Peyer's patch (tissue), 4 donors: Measurements from ENCODE around the gene DROSHA. TPM values are rescaled to one million over a fixed set of nuclear protein-coding genes. Genes with fewer than 3 reads are reported as not detected.

Experiments
- DNase-seq, 3 donors: peaks; one replicate each; pipeline ENCODE4 v3.0.0-alpha.2; 2017 to 2019
- H3K27ac ChIP-seq, 4 donors: fragments of 200-600 bp; sonication (generic); one replicate each; pipeline ENCODE4 v1.5.1; 2016 to 2019
- H3K27me3 ChIP-seq, 2 donors: fragments of 200-600 bp; sonication (generic); one replicate each; pipeline ENCODE4 v1.5.1; 2019
- H3K36me3 ChIP-seq, 3 donors: fragments of 200-600 bp; sonication (generic); one replicate each; pipeline ENCODE4 v1.5.1; 2016 to 2019
- H3K4me1 ChIP-seq, 4 donors: fragments of 200-600 bp; sonication (generic); one replicate each; pipeline ENCODE4 v1.5.1; 2016 to 2019
- H3K4me3 ChIP-seq, 4 donors: fragments of 200-600 bp; sonication (generic); 1 replicate in 3 of 4; 2 replicates in 1 of 4; pipeline ENCODE4 v1.5.1; 2016 to 2019; ENCODE audit warnings: mild to moderate bottlenecking in 1 of 4
- H3K9me3 ChIP-seq, 4 donors: fragments of 200-600 bp; sonication (generic); one replicate each; pipeline ENCODE4 v1.5.1; 2016 to 2019; ENCODE audit warnings: mild to moderate bottlenecking in 1 of 4
- CTCF ChIP-seq, 6 experiments: fragments of 450-650 bp in 4 of 6; fragments of 200-600 bp in 2 of 6; sonication (generic) in 1 of 6; IDR thresholded peaks; one replicate each; pipeline ENCODE4 v1.5.1; 2017 to 2019; ENCODE audit warnings: antibody characterized with exemption in 6 of 6, mild to moderate bottlenecking in 3 of 6, moderate library complexity in 1 of 6
- POLR2A ChIP-seq, 2 donors: fragments of 450-650 bp; IDR thresholded peaks; one replicate each; pipeline ENCODE4 v1.5.1; 2017; ENCODE audit warnings: antibody characterized with exemption in 2 of 2, mild to moderate bottlenecking in 2 of 2, moderate library complexity in 2 of 2
- total RNA-seq, 4 donors: library from RNA; depleted of rRNA; stranded (reverse); fragments of >200 nt; gene quantifications; one replicate each; pipeline ENCODE4 v1.1.0, GENCODE V29; 2016

The DROSHA gene
- total RNA-seq, 4 donors from 2014 or later = 41.9 to 142 (median 59.0) TPM

- H3K9me3 ChIP-seq = no peaks in the 10 kb centered on the region
- no peaks in the 10 kb centered on the region for H3K36me3 ChIP-seq
- no peak for TF ChIP-seq POLR2A (IDR thresholded peaks at IDR 0.05)
- no peak for TF ChIP-seq CTCF (IDR thresholded peaks at IDR 0.05)
- DNase-seq = no peak
- no peaks in the 10 kb centered on the region for H3K27me3 ChIP-seq
- no peaks in the 10 kb centered on the region for H3K4me1 ChIP-seq
- H3K27ac ChIP-seq = no peak overlapping the region
- no peak overlapping the region for H3K4me3 ChIP-seq
Observed at GRCh38 chr5:31383734-31384133, 148.2 kb downstream of the DROSHA start.

- Histone ChIP-seq H3K27ac (no peak overlapping the region), H3K27me3 (no peaks in the 10 kb centered on the region), H3K4me3 (no peak overlapping the region), H3K36me3 (no peaks in the 10 kb centered on the region), H3K9me3 (no peaks in the 10 kb centered on the region), H3K4me1 (peaks cover 0 to 6% (median 0%) of the 10 kb centered on the region in 4 donors)
- no peak for DNase-seq
- TF ChIP-seq CTCF (IDR thresholded peaks at IDR 0.05) = no peak
- TF ChIP-seq POLR2A (IDR thresholded peaks at IDR 0.05) = no peak
Observed at GRCh38 chr5:31382051-31382878, 149.6 kb downstream of the DROSHA start.

GRCh38 chr5:31381299-31381698, 150.6 kb downstream of the DROSHA start:
- TF ChIP-seq POLR2A (IDR thresholded peaks at IDR 0.05) (no peak), CTCF (IDR thresholded peaks at IDR 0.05) (no peak)

GRCh38 chr5:31380049-31380448, 151.8 kb downstream of the DROSHA start:
- Histone ChIP-seq H3K27me3 (no peaks in the 10 kb centered on the region), H3K27ac (no peak overlapping the region), H3K4me1 (peaks cover 0 to 6% (median 0%) of the 10 kb centered on the region in 4 donors), H3K36me3 (no peaks in the 10 kb centered on the region), H3K9me3 (no peaks in the 10 kb centered on the region), H3K4me3 (no peak overlapping the region)
- TF ChIP-seq CTCF (IDR thresholded peaks at IDR 0.05) (no peak), POLR2A (IDR thresholded peaks at IDR 0.05) (no peak)
- DNase-seq = no peak

More at GRCh38 chr5:31381299-31381698, 150.6 kb downstream of the DROSHA start:
- no peaks in the 10 kb centered on the region for H3K27me3 ChIP-seq
- H3K27ac ChIP-seq = no peak overlapping the region
- no peak overlapping the region for H3K4me3 ChIP-seq
- H3K4me1 ChIP-seq = peaks cover 0 to 6% (median 0%) of the 10 kb centered on the region in 4 donors
- no peak for DNase-seq
- H3K36me3 ChIP-seq = no peaks in the 10 kb centered on the region
- H3K9me3 ChIP-seq = no peaks in the 10 kb centered on the region

- H3K9me3 ChIP-seq = no peaks in the 10 kb centered on the region
- no peak overlapping the region for H3K4me3 ChIP-seq
- H3K36me3 ChIP-seq = no peaks in the 10 kb centered on the region
- peaks cover 0 to 6% (median 0%) of the 10 kb centered on the region in 4 donors for H3K4me1 ChIP-seq
- DNase-seq = no peak
- TF ChIP-seq CTCF (IDR thresholded peaks at IDR 0.05) (no peak), POLR2A (IDR thresholded peaks at IDR 0.05) (no peak)
- H3K27me3 ChIP-seq = no peaks in the 10 kb centered on the region
- no peak overlapping the region for H3K27ac ChIP-seq
Observed at GRCh38 chr5:31378838-31379237, 153.1 kb downstream of the DROSHA start.
